H1 (cell line): ENCODE measurements around the gene CD248. TPM values are rescaled to one million over a fixed set of nuclear protein-coding genes. Genes with fewer than 3 reads are reported as not detected.

ENCODE experiments used
- CTCF ChIA-PET: fragments of 300-600 bp; sonication (Branson Sonifier 250); formaldehyde crosslinking; loops from one replicate; lab custom pipeline; 2021; ENCODE audit not compliant: partially characterized antibody; lab: Charles Lee
- POLR2A ChIA-PET: fragments of 300-600 bp; sonication (Branson Sonifier 250); formaldehyde crosslinking; loops from one replicate; lab custom pipeline; 2021; ENCODE audit warnings: inconsistent platforms; ENCODE audit not compliant: partially characterized antibody; lab: Charles Lee
- DNase-seq, 2 experiments: peaks; one replicate each; pipeline versions ENCODE4 v3.0.0 to v3.0.0-alpha.2; 2010 to 2022; ENCODE audit warnings: low spot score in 2 of 2, low read depth in 1 of 2, mixed read lengths in 1 of 2
- FAIRE-seq: peaks from 2 replicates; lab custom pipeline; 2011; peaks lifted over from hg19 to GRCh38; lab: Jason Lieb, UNC
- H2AFZ ChIP-seq: 2 replicates; pipeline ENCODE4 v1.8.1; 2012; ENCODE audit warnings: low read length, inconsistent platforms
- H2AK5ac ChIP-seq: 2 replicates; pipeline ENCODE4 v1.6.1; 2013; ENCODE audit warnings: low read depth, low read length
- H2BK120ac ChIP-seq: replicated peaks from 2 replicates; pipeline ENCODE3; 2013; ENCODE audit warnings: low read depth, low read length, inconsistent platforms
- H2BK12ac ChIP-seq: 2 replicates; pipeline ENCODE4 v1.6.1; 2013; ENCODE audit warnings: low read depth, low read length
- H2BK15ac ChIP-seq: 2 replicates; pipeline ENCODE4 v1.6.1; 2013; ENCODE audit warnings: low read length
- H2BK20ac ChIP-seq: 2 replicates; pipeline ENCODE4 v1.6.1; 2013; ENCODE audit warnings: low read length
- H2BK5ac ChIP-seq: 2 replicates; pipeline ENCODE4 v1.6.1; 2013; ENCODE audit warnings: low read depth, low read length
- H3K14ac ChIP-seq: 2 replicates; pipeline ENCODE4 v1.6.1; 2013; ENCODE audit warnings: inconsistent platforms; ENCODE audit not compliant: insufficient read length
- H3K18ac ChIP-seq: 2 replicates; pipeline ENCODE4 v1.6.1; 2013; ENCODE audit warnings: low read length; ENCODE audit errors: extremely low read depth
- H3K23ac ChIP-seq: 2 replicates; pipeline ENCODE4 v1.6.1; 2013; ENCODE audit warnings: inconsistent platforms; ENCODE audit not compliant: insufficient read length
- H3K23me2 ChIP-seq: 2 replicates; pipeline ENCODE4 v1.6.1; 2013; ENCODE audit warnings: low read depth, low read length
- H3K27ac ChIP-seq: 2 replicates; pipeline ENCODE4 v1.6.1; 2011; ENCODE audit warnings: low read depth, low read length, inconsistent platforms
- H3K27me3 ChIP-seq, 4 experiments: replicated peaks in 1 of 4; 1 replicate in 1 of 4; 2 replicates in 3 of 4; pipeline versions ENCODE4 v1.6.1 to v1.8.1; 2011 to 2013; ENCODE audit warnings: low read length in 3 of 4, mild to moderate bottlenecking in 3 of 4, inconsistent platforms in 2 of 4, mixed read lengths in 2 of 4, moderate library complexity in 1 of 4; ENCODE audit not compliant: control insufficient read depth in 3 of 4, insufficient read depth in 3 of 4; ENCODE audit errors: extremely low read depth in 1 of 4
- H3K36me3 ChIP-seq, 4 experiments: 2 replicates each; pipeline versions ENCODE4 v1.6.1 to v1.8.1; 2011 to 2013; ENCODE audit warnings: mild to moderate bottlenecking in 4 of 4, low read length in 3 of 4, moderate library complexity in 2 of 4, control low read depth in 1 of 4, inconsistent platforms in 1 of 4; ENCODE audit not compliant: insufficient read depth in 4 of 4, control insufficient read depth in 2 of 4
- H3K4ac ChIP-seq: replicated peaks from 2 replicates; pipeline ENCODE3; 2013; ENCODE audit warnings: low read length, low read depth, mixed read lengths, inconsistent platforms; ENCODE audit not compliant: insufficient read length
- H3K4me1 ChIP-seq, 4 experiments: replicated peaks in 1 of 4; 1 replicate in 1 of 4; 2 replicates in 3 of 4; pipeline versions ENCODE4 v1.6.1 to v1.8.1; 2011 to 2013; ENCODE audit warnings: low read length in 3 of 4, inconsistent platforms in 2 of 4, mixed read lengths in 1 of 4; ENCODE audit not compliant: insufficient read depth in 4 of 4, control insufficient read depth in 3 of 4
- H3K4me2 ChIP-seq, 2 experiments: 2 replicates each; pipeline versions ENCODE4 v1.6.1 to v1.8.1; 2011 to 2013; ENCODE audit warnings: low read depth in 2 of 2, low read length in 2 of 2, control low read depth in 1 of 2, inconsistent platforms in 1 of 2, mild to moderate bottlenecking in 1 of 2; ENCODE audit not compliant: insufficient read depth in 1 of 2
- H3K4me3 ChIP-seq, 4 experiments: fragments of 200-600, 300-600 bp in 1 of 4; sonication (generic), shearing (Covaris generic), sonication (Bioruptor Twin) in 1 of 4; 2 replicates each; pipeline versions ENCODE4 v1.5.1 to v1.8.1; 2011 to 2016; ENCODE audit warnings: low read length in 4 of 4, low read depth in 3 of 4, control low read depth in 2 of 4, inconsistent platforms in 2 of 4, mild to moderate bottlenecking in 2 of 4, mixed read lengths in 1 of 4, moderate library complexity in 1 of 4; ENCODE audit not compliant: insufficient read depth in 2 of 4; ENCODE audit errors: extremely low read depth in 1 of 4
- H3K56ac ChIP-seq: replicated peaks from 2 replicates; pipeline ENCODE3; 2013; ENCODE audit warnings: low read depth, mild to moderate bottlenecking, mixed read lengths, low read length, inconsistent platforms; ENCODE audit not compliant: insufficient read length
- H3K79me1 ChIP-seq: 2 replicates; pipeline ENCODE4 v1.6.1; 2013; ENCODE audit warnings: low read depth, low read length, control low read depth
- H3K79me2 ChIP-seq, 2 experiments: 2 replicates each; pipeline versions ENCODE4 v1.6.1 to v1.8.1; 2012 to 2013; ENCODE audit warnings: low read length in 2 of 2, mild to moderate bottlenecking in 2 of 2, inconsistent platforms in 1 of 2; ENCODE audit not compliant: insufficient read depth in 2 of 2, control insufficient read depth in 1 of 2
- H3K9ac ChIP-seq, 4 experiments: replicated peaks in 1 of 4; 1 replicate in 1 of 4; 2 replicates in 3 of 4; pipeline versions ENCODE4 v1.6.1 to v1.8.1; 2011 to 2013; ENCODE audit warnings: low read depth in 3 of 4, low read length in 3 of 4, control low read depth in 2 of 4, mild to moderate bottlenecking in 2 of 4, moderate library complexity in 2 of 4, inconsistent platforms in 1 of 4; ENCODE audit errors: extremely low read depth in 1 of 4
- H3K9me3 ChIP-seq, 2 experiments: 2 replicates each; pipeline versions ENCODE4 v1.6.1 to v1.8.1; 2012 to 2013; ENCODE audit warnings: mild to moderate bottlenecking in 2 of 2, moderate library complexity in 2 of 2, control low read depth in 1 of 2, inconsistent platforms in 1 of 2, low read depth in 1 of 2, low read length in 1 of 2, mixed read lengths in 1 of 2; ENCODE audit not compliant: insufficient read depth in 2 of 2
- H4K20me1 ChIP-seq, 2 experiments: replicated peaks in 1 of 2; 2 replicates each; pipeline versions ENCODE3 to v1.8.1; 2011 to 2013; ENCODE audit warnings: inconsistent platforms in 2 of 2, low read length in 2 of 2, mild to moderate bottlenecking in 1 of 2; ENCODE audit not compliant: insufficient read depth in 2 of 2, control insufficient read depth in 1 of 2
- H4K5ac ChIP-seq: 2 replicates; pipeline ENCODE4 v1.6.1; 2013; ENCODE audit warnings: low read length, low read depth, mixed read lengths, inconsistent platforms; ENCODE audit not compliant: insufficient read length
- H4K8ac ChIP-seq: 2 replicates; pipeline ENCODE4 v1.8.0; 2013; ENCODE audit warnings: mild to moderate bottlenecking, moderate library complexity, low read length, inconsistent platforms; ENCODE audit not compliant: insufficient read depth; ENCODE audit errors: extremely low read depth
- H4K91ac ChIP-seq: replicated peaks from 2 replicates; pipeline ENCODE3; 2013; ENCODE audit warnings: low read length, mixed read lengths, inconsistent platforms; ENCODE audit not compliant: insufficient read length
- CTBP2 ChIP-seq: IDR thresholded peaks from 2 replicates; pipeline ENCODE4 v1.7.0; 2011; ENCODE audit warnings: borderline replicate concordance, mild to moderate bottlenecking, moderate library complexity, mixed read lengths, low read length; ENCODE audit not compliant: insufficient read depth, insufficient read length
- EZH2 ChIP-seq: fragments of 200-600 bp; sonication (generic); IDR thresholded peaks from 2 replicates; pipeline ENCODE4 v1.7.1; 2012; ENCODE audit warnings: low read depth, mild to moderate bottlenecking, moderate library complexity, low read length, inconsistent platforms; ENCODE audit not compliant: severe bottlenecking
- GABPA ChIP-seq: IDR thresholded peaks from 2 replicates; pipeline ENCODE4 v1.6.1; 2011; ENCODE audit warnings: mild to moderate bottlenecking, low read length, moderate library complexity, borderline replicate concordance; ENCODE audit not compliant: insufficient read depth
- HDAC6 ChIP-seq: IDR thresholded peaks from one replicate; pipeline ENCODE4 v1.7.1; 2012; ENCODE audit warnings: low read depth, mild to moderate bottlenecking, inconsistent platforms, low read length, moderate library complexity
- POLR2AphosphoS5 ChIP-seq: IDR thresholded peaks from 2 replicates; pipeline ENCODE4 v1.6.1; 2011; ENCODE audit warnings: low read depth, low read length
- SIRT6 ChIP-seq: IDR thresholded peaks from one replicate; pipeline ENCODE4 v1.7.1; 2012; ENCODE audit warnings: low read length, inconsistent platforms
- SRF ChIP-seq: IDR thresholded peaks from 2 replicates; pipeline ENCODE4 v1.6.1; 2011; ENCODE audit warnings: mild to moderate bottlenecking, low read depth, low read length, moderate library complexity
- TAF7 ChIP-seq: optimal IDR thresholded peaks from 2 replicates; pipeline ENCODE3; 2011; ENCODE audit warnings: low read depth, mild to moderate bottlenecking, inconsistent platforms, low read length, moderate library complexity, borderline replicate concordance
- TCF12 ChIP-seq: IDR thresholded peaks from 2 replicates; pipeline ENCODE4 v1.6.1; 2011; ENCODE audit warnings: low read depth, mild to moderate bottlenecking, low read length
- WGBS, 2 experiments: shearing (Covaris generic) in 1 of 2; methylation state at CpG; one replicate each; pipeline versions ENCODE4 v1.1.6 to v1.1.7; 2013 to 2015; ENCODE audit warnings: low lambda C conversion rate in 2 of 2, mixed read lengths in 2 of 2, inconsistent platforms in 1 of 2, low coverage in 1 of 2, missing lambda C conversion rate in 1 of 2; ENCODE audit not compliant: insufficient replicate concordance in 2 of 2, insufficient coverage in 1 of 2, insufficient read length in 1 of 2; ENCODE audit errors: extremely low coverage in 1 of 2, missing lambda C conversion rate in 1 of 2; 5-methylcytosine and 5-hydroxymethylcytosine counted together
- polyA plus RNA-seq, 7 experiments: library from polyadenylated mRNA; depleted of rRNA in 3 of 7; stranded (reverse) in 5 of 7; unstranded in 2 of 7; fragments of >200 nt in 5 of 7; fragments of 200-250 nt in 2 of 7; gene quantifications; 1 replicate in 5 of 7; 2 replicates in 1 of 7; 4 replicates in 1 of 7; pipeline versions ENCODE4 v1.2.1 to v1.2.3, GENCODE V29; 2011 to 2013; ENCODE audit warnings: missing spikeins in 2 of 7, mixed read lengths in 2 of 7
- total RNA-seq: library from RNA; stranded (reverse); fragmentation: NEBNext Ultra II Directional; extraction: Animal tissue kit (Norgen Biotek cat#: 25700); gene quantifications from 2 replicates; pipeline ENCODE4 v1.2.1, GENCODE V29; 2021
- TF ChIP-seq, protein P1 (sequence below): IDR thresholded peaks from 2 replicates; pipeline ENCODE4 v1.6.1; 2011; ENCODE audit warnings: low read depth, mild to moderate bottlenecking, low read length; ENCODE audit not compliant: insufficient read depth

The CD248 gene
- total and polyA plus RNA-seq, 2 of the 8 experiments (the other 6 are each of a cell fraction or from before 2014, with no cell fraction given): 2.7 to 3.9 TPM

DNA sequence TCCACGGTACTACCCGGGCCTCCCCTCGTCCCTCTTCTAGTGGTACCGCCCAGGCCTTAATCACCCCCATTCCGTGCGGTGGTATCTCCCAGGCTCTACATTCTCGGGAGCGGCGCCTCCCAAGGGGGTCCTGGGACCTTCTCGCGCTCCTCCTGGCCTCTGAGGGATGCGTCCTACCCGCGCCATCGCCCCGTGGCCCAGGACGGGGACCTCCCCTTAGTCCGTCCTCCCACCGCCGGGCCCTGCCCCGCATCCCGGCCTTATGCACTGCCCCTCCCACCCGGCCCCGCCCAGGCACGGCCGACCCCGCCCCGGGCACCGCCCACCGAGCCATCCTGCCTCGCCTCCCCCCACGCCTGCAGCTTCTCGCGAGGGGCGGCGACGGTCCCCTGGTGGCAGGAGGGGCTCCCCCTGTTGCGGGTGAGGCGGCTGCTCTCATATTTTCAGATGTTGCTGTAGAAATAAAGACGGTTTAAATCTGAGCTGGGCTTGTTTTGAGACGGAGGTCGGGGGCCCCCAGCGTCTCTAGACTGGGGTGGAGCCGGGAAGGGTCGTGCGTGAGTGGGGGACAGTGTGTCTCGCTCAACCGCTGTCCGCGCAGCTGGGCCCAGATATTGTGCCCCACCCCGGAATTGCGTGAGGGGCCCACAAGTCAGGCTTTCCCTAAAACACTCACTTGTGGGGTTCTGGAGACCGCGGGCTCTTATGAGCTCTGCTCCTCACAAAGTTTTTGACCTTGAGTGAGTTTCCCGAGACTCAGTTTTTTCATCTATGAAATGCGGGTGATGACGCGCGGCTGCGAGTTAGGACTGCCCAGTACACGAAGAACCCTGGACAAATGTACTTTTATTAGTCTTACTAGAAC is 49.2 kb downstream of the CD248 start:
- WGBS, 2 experiments: 5% methylated on average over 43 of the region's 61 CpGs; no CpG with 5 or more reads in 1 of the 2 experiments
- H2AFZ ChIP-seq: no peak overlapping the region
- FAIRE-seq: no peak
- TF ChIP-seq SIRT6 (no peak), EZH2 (no peak), CTBP2 (no peak), HDAC6 (no peak), TAF7 (peak; percentile 8), SRF (no peak), TCF12 (no peak), GABPA (no peak), POLR2AphosphoS5 (no peak)
- TF ChIP-seq, protein P1, sequence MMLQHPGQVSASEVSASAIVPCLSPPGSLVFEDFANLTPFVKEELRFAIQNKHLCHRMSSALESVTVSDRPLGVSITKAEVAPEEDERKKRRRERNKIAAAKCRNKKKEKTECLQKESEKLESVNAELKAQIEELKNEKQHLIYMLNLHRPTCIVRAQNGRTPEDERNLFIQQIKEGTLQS: no peak

More for the DNA sequence above, 49.2 kb downstream of the CD248 start:
- H4K8ac ChIP-seq: no peak overlapping the region; the same call in 1 of the 2 replicates
- peak; percentile 51 to 88 for DNase-seq
- peak overlapping the region; percentile 88 to 96 for H3K4me2 ChIP-seq
- H3K36me3 ChIP-seq: peaks cover 8 to 19% (median 15%) of the 10 kb centered on the region in 4 experiments; a peak in 7 of 8 replicates
- peaks cover 9% of the 10 kb centered on the region for H3K23me2 ChIP-seq
- no peaks in the 10 kb centered on the region for H3K9me3 ChIP-seq
- H3K79me2 ChIP-seq: peaks cover 0 to 13% of the 10 kb centered on the region in 2 experiments; a peak in 2 of 4 replicates
- peak overlapping the region in 2 of 4 experiments; percentile 8 to 21; a peak in 3 of 7 replicates for H3K9ac ChIP-seq
- H2BK120ac ChIP-seq: no peak overlapping the region
- H3K27me3 ChIP-seq: no peaks in the 10 kb centered on the region
- H3K23ac ChIP-seq: no peak overlapping the region
- H4K91ac ChIP-seq: no peak overlapping the region
- H3K4me1 ChIP-seq: peaks cover 0 to 5% (median 3%) of the 10 kb centered on the region in 4 experiments; a peak in 5 of 7 replicates
- peak overlapping the region; percentile 5 for H3K56ac ChIP-seq
- peak overlapping the region; percentile 57 to 91 (median 72) for H3K4me3 ChIP-seq
- CTCF ChIA-PET: interaction anchor here (0.7 to 6.6 kb wide), 16 partner anchors 9 to 379 kb away, joined by 3 to 48 read pairs (median 4); partner anchors contain the start of genes FIBP and YIF1A
- H3K27ac ChIP-seq: no peak overlapping the region
- peaks cover 5 to 17% of the 10 kb centered on the region in 2 experiments for H4K20me1 ChIP-seq
- H2AK5ac ChIP-seq: no peak overlapping the region
- H3K18ac ChIP-seq: peak overlapping the region; percentile 25
- H3K14ac ChIP-seq: no peak overlapping the region
- no peak overlapping the region for H2BK15ac ChIP-seq
- POLR2A ChIA-PET: interaction anchor here (0.7 to 9.0 kb wide), 12 partner anchors 13 to 198 kb away, joined by 3 to 125 read pairs (median 5); partner anchors contain the start of genes CNIH2, RIN1 and YIF1A
- H3K79me1 ChIP-seq: peaks cover 6% of the 10 kb centered on the region; the same call in 1 of the 2 replicates
- no peak overlapping the region for H2BK12ac ChIP-seq
- H2BK20ac ChIP-seq: no peak overlapping the region
- H2BK5ac ChIP-seq: peak overlapping the region; percentile 47; the same call in 1 of the 2 replicates
- peak overlapping the region; percentile 32 for H4K5ac ChIP-seq
- H3K4ac ChIP-seq: no peak overlapping the region
